GM11168 (cell line): ENCODE measurements around the gene TSPAN33.
"Not testable (repeated sequence)": the region's sequence is repeated elsewhere in the genome, so short reads cannot be mapped to it uniquely, and the experiment has no call there.

Experiments
- in situ Hi-C: fragments of 300-500 bp; cut with MboI; formaldehyde crosslinking; loops from one replicate; pipeline ENCODE4 v1.12.0; 2022; ENCODE audit warnings: low sequenced_read_pairs; ENCODE audit not compliant: unreplicated experiment

Gene TSPAN33

GRCh38 chr7:129144095-129144833 lies at the start of gene TSPAN33:
Gene TSPAN33 (plus strand): TSS chr7:129144707. CDS start chr7:129144981, 274 bp downstream.
- in situ Hi-C loops, result no loop called here

GRCh38 chr7:129095258-129095657 lies 49.2 kb upstream of the TSPAN33 start:
- in situ Hi-C loops, result no loop called here

GRCh38 chr7:129098409-129099084 lies 46.0 kb upstream of the TSPAN33 start:
- in situ Hi-C loops, result no loop called here

- in situ Hi-C loops, result no loop called here
These were observed 43.7 kb upstream of the TSPAN33 start for GRCh38 chr7:129100827-129101166.

GRCh38 chr7:129101746-129102145 lies 42.8 kb upstream of the TSPAN33 start:
- in situ Hi-C loops, result no loop called here

- in situ Hi-C loops, result no loop called here
These were observed 40.8 kb upstream of the TSPAN33 start for GRCh38 chr7:129103561-129104324.

GRCh38 chr7:129108581-129108980 lies 35.9 kb upstream of the TSPAN33 start:
- in situ Hi-C loops, result no loop called here

- in situ Hi-C loops, result no loop called here
These were observed 34.1 kb upstream of the TSPAN33 start for GRCh38 chr7:129110258-129110981.

- in situ Hi-C loops, result no loop called here
These were observed 33.5 kb upstream of the TSPAN33 start for GRCh38 chr7:129110982-129111376.

GRCh38 chr7:129115676-129116075 lies 28.8 kb upstream of the TSPAN33 start:
- in situ Hi-C loops, result no loop called here

GRCh38 chr7:129118182-129118581 lies 26.3 kb upstream of the TSPAN33 start:
- in situ Hi-C loops, result no loop called here

GRCh38 chr7:129118976-129119375 lies 25.5 kb upstream of the TSPAN33 start:
- in situ Hi-C loops, result no loop called here

GRCh38 chr7:129121501-129122077 lies 22.9 kb upstream of the TSPAN33 start:
- in situ Hi-C loops, result not testable (repeated sequence)

GRCh38 chr7:129122078-129122750 lies 22.3 kb upstream of the TSPAN33 start:
- in situ Hi-C loops, result no loop called here

GRCh38 chr7:129122751-129123509 lies 21.6 kb upstream of the TSPAN33 start:
- in situ Hi-C loops, result no loop called here

- in situ Hi-C loops, result no loop called here
These were observed 21.0 kb upstream of the TSPAN33 start for GRCh38 chr7:129123510-129123857.

GRCh38 chr7:129126314-129126713 lies 18.2 kb upstream of the TSPAN33 start:
- in situ Hi-C loops, result no loop called here

- in situ Hi-C loops, result no loop called here
These were observed 17.4 kb upstream of the TSPAN33 start for GRCh38 chr7:129127154-129127553.

GRCh38 chr7:129127601-129128000 lies 16.9 kb upstream of the TSPAN33 start:
- in situ Hi-C loops, result no loop called here
